RWPE1 (cell line): Measurements from ENCODE around the gene VMO1.

Source experiments
- CTCF ChIA-PET: fragments of 350-600 bp; sonication (Branson Sonifier 250); formaldehyde crosslinking; extraction: SDS; loops from one replicate; lab custom pipeline; 2021; lab: Yijun Ruan, JAX
- POLR2A ChIA-PET: fragments of 400-600 bp; formaldehyde crosslinking; extraction: SDS; loops from one replicate; lab custom pipeline; 2020; ENCODE audit warnings: antibody characterized with exemption; ENCODE audit not compliant: low non-redundant PET; lab: Yijun Ruan, JAX
- DNase-seq: peaks from one replicate; pipeline ENCODE4 v3.0.0; 2012; ENCODE audit warnings: low spot score
- H3K27ac ChIP-seq: fragments of 450-650 bp; 2 replicates; pipeline ENCODE4 v1.5.1; 2017
- TF ChIP-seq, protein P1 (sequence below): fragments of 450-650 bp; conservative IDR thresholded peaks from 2 replicates; pipeline ENCODE4 v1.5.1; 2017; ENCODE audit warnings: low read depth, mild to moderate bottlenecking

VMO1 gene

DNA sequence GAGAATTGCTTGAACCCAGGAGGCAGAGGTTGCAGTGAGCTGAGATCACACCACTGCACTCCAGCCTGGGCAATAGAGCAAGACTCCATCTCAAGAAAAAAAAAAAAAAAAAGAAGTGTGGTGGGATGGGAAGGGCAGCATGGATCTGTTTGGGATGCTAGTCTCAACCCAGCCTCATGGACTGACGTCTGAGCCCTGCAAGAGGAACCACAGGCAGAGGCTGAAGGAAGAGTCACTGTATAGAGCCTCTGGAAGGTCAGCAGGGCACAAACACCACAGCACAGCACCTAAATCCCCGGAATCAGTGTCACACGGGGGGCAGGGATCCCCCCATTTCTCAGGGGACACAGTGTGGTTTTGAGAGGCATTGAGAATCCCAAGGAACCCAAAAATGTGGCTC lies 35.6 kb downstream of the VMO1 start:
- H3K27ac ChIP-seq = no peak overlapping the region
- DNase-seq = no peak
- POLR2A ChIA-PET = no interaction called here
- TF ChIP-seq, protein P1, sequence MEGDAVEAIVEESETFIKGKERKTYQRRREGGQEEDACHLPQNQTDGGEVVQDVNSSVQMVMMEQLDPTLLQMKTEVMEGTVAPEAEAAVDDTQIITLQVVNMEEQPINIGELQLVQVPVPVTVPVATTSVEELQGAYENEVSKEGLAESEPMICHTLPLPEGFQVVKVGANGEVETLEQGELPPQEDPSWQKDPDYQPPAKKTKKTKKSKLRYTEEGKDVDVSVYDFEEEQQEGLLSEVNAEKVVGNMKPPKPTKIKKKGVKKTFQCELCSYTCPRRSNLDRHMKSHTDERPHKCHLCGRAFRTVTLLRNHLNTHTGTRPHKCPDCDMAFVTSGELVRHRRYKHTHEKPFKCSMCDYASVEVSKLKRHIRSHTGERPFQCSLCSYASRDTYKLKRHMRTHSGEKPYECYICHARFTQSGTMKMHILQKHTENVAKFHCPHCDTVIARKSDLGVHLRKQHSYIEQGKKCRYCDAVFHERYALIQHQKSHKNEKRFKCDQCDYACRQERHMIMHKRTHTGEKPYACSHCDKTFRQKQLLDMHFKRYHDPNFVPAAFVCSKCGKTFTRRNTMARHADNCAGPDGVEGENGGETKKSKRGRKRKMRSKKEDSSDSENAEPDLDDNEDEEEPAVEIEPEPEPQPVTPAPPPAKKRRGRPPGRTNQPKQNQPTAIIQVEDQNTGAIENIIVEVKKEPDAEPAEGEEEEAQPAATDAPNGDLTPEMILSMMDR = no peak
- CTCF ChIA-PET = no interaction called here

DNA sequence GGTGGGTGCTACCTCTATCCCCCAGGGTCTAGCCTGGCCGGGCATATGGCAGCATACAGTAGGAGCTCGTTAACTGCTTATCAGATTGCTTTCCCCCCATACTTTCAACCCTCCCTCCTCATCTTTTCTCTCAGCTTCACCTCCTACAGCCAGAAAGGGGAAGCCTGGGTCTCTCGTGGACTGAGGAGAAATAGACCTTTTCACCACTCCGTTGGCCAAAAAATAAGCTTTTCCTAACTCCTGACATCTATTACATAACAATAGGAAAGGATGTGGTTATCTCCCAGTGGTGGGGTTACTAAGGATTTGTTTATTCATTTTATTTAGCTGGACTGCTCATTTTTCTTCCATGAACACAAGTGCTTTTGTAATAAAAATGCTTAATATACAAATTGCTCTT lies 37.5 kb downstream of the VMO1 start:
- no peak for DNase-seq
- POLR2A ChIA-PET = no interaction called here
- CTCF ChIA-PET = interaction anchor here (0.7 to 0.8 kb wide), 2 partner anchors 26 to 328 kb away, joined by 3 read pairs; no protein-coding TSS in a partner anchor
- H3K27ac ChIP-seq = no peak overlapping the region
- TF ChIP-seq, protein P1 = no peak

DNA sequence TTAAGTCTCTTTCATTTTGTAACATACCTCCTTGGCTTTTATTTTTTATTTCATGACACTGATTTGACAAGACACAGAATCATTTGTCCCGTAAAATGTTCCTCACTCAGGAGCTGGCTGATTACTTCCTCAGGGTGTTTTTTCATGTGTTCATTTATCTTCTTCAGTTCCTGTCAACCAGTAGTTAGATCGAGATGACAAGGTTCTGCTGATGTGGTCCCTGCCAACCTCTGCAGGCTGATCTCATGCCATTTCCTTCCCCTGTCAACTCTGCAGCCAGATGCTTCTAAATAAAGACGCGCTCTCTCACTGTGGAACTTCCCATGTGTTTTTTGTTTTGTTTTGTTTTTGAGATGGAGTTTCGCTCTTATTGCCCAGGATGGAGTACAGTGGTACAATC lies 38.3 kb downstream of the VMO1 start:
- TF ChIP-seq, protein P1 = no peak
- H3K27ac ChIP-seq = no peak overlapping the region
- ChIA-PET POLR2A (no interaction called here), CTCF (no interaction called here)
- DNase-seq = no peak

DNA sequence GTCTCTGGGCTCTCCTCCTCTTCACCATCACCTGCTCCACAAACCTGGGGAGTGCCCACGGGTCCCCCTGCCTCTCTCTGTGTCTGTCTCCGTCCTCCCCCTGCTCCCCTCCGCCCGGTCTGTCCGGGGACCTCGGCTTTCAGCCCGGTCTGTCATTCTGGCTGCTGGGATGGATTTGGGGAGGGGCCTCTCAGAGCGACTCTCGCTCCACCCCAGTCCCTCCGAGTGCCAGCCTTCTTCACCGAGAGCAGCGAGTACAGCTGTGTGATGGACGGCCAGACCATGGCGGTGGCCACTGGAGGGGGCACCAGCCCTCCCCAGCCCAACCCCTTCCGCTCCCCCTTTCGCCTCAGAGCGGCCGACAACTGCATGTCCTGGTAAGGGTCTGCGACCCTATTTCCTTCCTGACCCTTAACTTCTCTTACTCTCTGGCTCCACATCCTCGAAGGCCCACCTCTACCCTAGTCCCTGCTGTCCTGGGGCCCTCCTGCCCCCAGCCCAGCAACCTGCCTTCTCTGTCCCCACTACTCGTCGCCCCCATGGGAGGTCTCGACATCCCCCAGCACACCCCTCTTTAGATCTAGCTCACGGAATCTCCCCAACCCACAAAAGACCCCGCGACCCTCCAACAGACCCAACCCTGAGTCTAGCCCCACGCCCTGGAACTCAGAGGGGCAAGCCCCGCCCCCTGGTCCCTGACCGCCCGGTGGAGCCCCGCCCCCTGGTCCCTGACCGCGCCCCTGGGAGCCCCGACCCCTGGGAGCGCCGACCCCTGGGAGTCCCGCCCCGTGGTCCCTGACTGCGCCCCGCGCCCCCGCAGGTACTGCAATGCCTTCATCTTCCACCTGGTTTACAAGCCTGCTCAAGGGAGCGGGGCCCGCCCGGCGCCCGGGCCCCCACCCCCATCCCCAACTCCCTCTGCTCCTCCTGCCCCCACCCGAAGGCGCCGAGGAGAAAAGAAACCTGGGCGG lies 40.9 kb downstream of the VMO1 start:
- POLR2A ChIA-PET = no interaction called here
- H3K27ac ChIP-seq = no peak overlapping the region
- TF ChIP-seq, protein P1 = no peak
- DNase-seq = no peak
- CTCF ChIA-PET = interaction anchor here (0.6 kb wide), 2 partner anchors 465 to 532 kb away, joined by 4 read pairs; no protein-coding TSS in a partner anchor

DNA sequence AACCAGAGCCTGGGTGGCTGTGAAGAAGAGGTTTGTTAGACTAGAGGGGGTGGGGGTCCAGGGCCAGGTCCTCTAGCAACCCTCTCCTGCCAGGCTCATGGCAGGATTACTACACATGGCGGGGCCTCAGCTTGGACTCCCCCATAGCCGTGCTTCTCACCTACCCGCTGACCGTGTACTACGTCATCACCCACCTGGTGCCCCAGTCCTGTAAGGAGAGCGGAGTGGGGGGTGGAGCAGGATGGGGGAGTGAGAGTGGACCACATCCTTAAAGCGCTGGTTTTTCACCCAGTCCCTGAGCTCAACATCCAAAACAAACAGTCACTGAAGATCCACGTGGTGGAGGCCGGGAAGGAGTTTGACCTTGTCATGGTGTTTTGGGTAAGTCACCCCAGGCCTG lies 42.3 kb downstream of the VMO1 start:
- H3K27ac ChIP-seq = no peak overlapping the region
- ChIA-PET POLR2A (no interaction called here), CTCF (interaction anchor here (0.6 to 1.0 kb wide), 2 partner anchors 46 to 137 kb away, joined by 3 to 6 read pairs; no protein-coding TSS in a partner anchor)
- no peak for DNase-seq
- TF ChIP-seq, protein P1 = no peak

DNA sequence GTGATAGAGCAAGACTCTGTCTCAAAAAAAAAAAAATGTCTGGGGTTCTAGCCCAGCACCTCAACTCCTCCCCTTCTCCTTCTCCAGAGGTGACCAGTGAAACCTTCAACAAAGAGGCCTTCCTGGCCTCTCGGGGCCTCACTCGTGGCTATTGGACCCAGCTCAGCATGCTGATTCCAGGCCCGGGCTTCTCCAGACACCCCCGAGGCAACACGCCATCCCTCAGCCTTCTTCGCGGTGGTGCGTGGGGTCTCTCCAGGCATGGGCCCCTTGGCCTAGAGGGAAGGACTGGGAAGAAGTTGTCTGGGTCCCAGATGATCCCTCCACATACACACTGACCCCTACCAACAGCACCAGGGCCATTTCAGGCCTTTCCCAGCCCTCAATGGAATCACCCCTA lies 42.9 kb downstream of the VMO1 start:
- ChIA-PET POLR2A (no interaction called here), CTCF (no interaction called here)
- DNase-seq = no peak
- no peak overlapping the region for H3K27ac ChIP-seq
- TF ChIP-seq, protein P1 = no peak
